NB4 (cell line): ENCODE results near the gene DSG3.

Source experiments
- MYC ChIP-seq: IDR thresholded peaks from 2 replicates; pipeline ENCODE4 v1.6.1; 2011; ENCODE audit warnings: low read depth, low read length
- POLR2A ChIP-seq: IDR thresholded peaks from 2 replicates; pipeline ENCODE4 v1.6.1; 2011; ENCODE audit warnings: mild to moderate bottlenecking; ENCODE audit not compliant: insufficient read length; ENCODE audit errors: extremely low read depth
- TF ChIP-seq, protein P1 (sequence below): IDR thresholded peaks from one replicate; pipeline ENCODE4 v1.5.1; 2012; ENCODE audit warnings: low read depth, low read length

DNA sequence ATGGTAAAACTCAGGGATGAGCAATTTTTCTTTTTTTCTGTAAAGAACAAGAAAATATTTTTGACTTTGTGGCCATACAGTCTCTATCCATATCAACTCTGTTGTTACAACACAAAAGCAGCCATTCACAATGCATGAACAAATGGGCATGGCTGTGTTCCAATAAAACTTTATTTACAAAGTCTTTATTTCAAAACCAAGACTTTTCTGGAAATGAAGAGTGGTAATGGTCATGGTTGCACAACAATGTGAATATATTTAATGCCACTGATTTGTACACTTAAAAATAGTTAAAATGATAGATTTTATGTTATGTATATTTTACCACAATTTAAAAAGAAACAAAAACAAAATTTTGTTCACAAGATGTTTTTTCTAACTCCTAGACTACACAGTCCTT is 1.6 kb upstream of the DSG3 start:
- TF ChIP-seq, protein P1, sequence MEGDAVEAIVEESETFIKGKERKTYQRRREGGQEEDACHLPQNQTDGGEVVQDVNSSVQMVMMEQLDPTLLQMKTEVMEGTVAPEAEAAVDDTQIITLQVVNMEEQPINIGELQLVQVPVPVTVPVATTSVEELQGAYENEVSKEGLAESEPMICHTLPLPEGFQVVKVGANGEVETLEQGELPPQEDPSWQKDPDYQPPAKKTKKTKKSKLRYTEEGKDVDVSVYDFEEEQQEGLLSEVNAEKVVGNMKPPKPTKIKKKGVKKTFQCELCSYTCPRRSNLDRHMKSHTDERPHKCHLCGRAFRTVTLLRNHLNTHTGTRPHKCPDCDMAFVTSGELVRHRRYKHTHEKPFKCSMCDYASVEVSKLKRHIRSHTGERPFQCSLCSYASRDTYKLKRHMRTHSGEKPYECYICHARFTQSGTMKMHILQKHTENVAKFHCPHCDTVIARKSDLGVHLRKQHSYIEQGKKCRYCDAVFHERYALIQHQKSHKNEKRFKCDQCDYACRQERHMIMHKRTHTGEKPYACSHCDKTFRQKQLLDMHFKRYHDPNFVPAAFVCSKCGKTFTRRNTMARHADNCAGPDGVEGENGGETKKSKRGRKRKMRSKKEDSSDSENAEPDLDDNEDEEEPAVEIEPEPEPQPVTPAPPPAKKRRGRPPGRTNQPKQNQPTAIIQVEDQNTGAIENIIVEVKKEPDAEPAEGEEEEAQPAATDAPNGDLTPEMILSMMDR = no peak
- TF ChIP-seq POLR2A (no peak), MYC (no peak)
